ENCODE data around the gene ATPAF2. TPM values are rescaled to one million over a fixed set of nuclear protein-coding genes. Genes with fewer than 3 reads are reported as not detected.

Gene ATPAF2
- total RNA-seq (2014; rRNA removed; shearing (Covaris generic)): 13.3 and 14.0 TPM in 2 replicates

DNA sequence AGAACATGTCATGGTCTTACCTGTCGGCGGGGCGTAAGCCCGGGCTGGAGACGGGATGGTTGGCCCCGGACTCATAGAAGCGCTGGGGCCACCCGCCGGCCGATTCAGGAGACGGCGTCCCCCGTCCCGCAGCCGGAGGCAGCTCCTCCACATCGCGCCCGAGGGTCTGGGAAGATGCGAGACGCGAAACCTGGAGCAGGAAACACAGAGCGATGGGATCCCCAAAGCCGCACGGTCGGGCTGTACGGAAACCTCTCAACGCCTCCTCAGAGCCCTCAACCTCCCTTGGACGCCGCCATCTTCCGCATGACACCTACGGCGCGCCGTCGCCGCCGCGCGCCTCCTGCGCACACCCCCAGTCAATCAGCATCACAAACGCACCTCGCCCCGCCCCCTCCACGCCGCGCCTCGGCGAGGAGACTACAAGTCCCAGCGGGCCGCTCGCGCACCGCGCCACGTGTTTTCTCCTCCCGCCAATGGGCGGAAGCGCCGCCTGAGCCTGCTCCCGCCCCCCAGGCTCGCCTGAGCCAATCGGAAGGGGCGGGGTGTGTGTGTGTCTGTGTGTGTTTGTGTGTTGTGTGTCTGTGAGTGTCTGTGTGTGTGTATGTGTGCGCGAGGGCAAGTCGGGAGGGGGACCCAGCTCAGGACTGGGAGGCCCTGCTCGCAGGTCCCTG lies at the start of gene ATPAF2, which contains the start of gene GID4:
TSS of gene ATPAF2 (minus strand) at position 308 of the 674 bp plus-strand sequence. CDS start at position 153, 155 bp downstream.
TSS of gene GID4 (plus strand) at position 548 of the 674 bp plus-strand sequence. CDS start at position 605, 57 bp downstream.
- DNase-seq (ENCODE audit: low read depth): peak; percentile 97

DNA sequence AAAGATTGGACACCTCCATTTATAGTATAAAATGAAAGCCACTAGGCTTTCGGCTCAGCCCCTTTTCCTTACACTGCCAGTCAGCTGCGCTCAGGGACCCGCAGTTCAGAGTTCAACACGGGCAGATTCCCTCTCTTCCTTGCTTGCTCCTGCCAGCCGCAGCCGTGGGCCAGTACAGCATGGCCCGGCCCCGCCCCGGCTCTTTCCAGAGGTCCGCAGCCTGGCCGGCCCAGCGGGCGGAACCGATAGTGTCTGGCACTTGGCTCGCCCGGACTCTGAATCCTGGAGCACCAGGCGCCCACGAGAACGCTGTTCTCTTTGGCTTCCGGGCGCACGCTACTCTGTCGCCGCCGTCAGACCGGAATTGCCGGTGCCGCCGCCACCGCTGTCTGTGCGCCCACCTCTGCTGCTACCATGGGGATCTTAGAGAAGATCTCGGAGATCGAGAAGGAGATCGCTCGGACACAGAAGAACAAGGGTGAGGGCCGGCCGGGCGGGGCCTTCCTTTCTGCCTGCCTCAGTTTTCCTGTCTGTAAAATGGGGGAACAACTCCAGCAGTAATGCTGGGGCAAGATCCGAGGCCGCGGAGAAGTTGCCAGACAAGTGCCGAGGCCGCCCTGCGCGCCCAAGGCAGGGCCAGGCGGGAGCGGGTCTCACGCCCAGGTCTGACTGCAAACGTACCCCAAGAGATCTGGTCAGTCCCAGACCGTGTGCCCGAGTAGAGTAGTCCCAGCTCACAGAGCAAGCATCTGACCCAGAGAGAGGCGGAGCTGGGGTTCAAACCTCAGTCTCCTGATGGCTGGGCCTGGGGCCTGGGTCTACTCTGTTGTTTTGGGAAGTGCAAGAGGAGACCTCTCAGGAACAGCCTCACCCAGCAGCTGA lies 48.9 kb upstream of the ATPAF2 start, which contains the start of gene DRG2:
TSS of gene DRG2 (plus strand) at position 339 of the 882 bp plus-strand sequence. CDS start at position 415, 76 bp downstream.
- peak; percentile 88 for DNase-seq (ENCODE audit: low read depth)

DNA sequence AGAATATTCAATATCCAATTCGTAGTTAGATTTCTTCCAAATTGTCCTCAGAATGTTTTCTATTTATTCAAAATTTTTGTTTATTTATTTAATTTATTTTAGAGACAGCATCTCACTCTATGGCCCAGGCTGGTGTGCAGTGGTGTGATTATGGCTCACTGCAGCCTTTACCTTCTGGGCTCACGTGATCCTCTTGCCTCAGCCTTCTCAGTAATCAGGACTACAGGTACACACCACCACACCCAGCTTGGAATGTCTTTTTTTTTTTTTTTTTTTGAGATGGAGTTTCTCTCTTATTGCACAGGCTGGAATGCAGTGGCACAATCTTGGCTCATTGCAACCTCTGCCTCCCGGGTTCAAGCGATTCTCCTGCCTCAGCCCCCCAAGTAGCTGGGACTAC lies 45.3 kb upstream of the ATPAF2 start:
- no peak for DNase-seq (ENCODE audit: low read depth)

DNA sequence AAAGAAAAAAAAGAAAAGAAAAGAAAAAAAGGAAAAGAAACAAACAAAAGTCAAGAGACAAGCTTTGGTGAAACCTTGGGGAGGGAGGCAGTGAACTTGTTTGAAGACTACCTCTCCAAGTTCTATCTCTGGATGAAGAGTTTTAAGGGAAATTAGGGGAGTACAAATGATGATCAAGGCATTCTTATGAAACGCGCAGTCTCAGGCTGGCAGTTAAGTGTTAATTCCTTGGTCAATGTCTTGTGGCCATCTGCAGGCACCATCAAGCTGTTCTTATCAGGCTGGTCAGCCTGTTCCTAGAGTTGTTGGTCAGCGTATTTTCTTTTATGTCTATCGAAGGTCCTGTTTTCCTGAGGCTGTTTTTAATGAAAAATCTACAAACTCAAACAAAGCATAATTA lies 40.6 kb upstream of the ATPAF2 start:
- no peak for DNase-seq (ENCODE audit: low read depth)

DNA sequence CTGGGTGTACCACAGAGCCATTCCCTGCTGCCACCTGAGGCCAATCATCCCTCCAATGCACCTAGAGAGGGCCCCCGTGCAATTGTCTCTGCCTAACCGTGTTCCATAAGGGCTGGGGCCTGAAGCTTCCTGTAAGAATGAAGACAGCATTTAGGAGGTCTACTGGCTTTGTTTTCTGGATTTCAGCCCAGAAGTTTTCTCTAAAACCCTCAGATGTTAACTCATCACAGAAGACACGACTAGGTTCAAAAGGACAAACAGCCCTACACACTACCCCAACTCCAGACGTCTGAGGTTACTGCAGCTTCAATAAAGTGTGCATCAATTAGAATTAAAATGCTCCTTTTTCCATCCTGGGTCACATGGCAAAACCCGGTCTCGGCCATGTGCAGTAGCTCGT lies 38.0 kb upstream of the ATPAF2 start:
- no peak for DNase-seq (ENCODE audit: low read depth)

DNA sequence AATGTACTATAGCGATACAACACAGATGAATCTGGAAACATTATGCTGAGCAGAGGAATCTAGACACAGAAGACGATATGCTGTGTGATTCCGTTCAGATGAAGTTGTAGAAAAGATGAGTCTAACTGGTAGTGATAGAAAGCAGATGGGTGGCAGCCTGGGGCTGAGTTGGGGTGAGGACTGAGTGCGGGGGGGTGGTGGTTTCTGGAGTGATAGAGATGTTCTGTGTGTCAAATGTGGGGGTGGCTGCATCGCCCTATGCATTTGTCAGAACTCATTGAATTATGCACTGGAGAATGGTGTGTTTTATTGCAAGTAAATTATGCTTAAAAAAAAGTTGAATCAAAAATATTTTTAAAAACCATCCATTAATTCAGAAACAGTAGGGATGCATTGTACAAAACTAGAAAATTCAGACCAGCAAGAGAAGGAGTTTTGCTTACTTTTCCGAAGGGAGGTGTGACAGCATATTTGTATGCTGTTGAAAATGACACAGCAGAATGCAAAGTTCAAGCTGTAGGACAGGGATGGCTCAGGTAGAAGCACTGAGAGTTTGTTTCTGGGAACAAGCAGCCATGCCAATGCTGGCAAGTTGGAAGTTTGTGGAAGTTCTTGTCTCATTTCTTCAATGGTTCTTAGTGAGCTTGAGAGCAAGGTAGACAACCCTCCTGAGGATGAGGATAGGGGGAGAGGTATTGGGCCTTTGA lies 35.8 kb upstream of the ATPAF2 start:
- no peak for DNase-seq (ENCODE audit: low read depth)

DNA sequence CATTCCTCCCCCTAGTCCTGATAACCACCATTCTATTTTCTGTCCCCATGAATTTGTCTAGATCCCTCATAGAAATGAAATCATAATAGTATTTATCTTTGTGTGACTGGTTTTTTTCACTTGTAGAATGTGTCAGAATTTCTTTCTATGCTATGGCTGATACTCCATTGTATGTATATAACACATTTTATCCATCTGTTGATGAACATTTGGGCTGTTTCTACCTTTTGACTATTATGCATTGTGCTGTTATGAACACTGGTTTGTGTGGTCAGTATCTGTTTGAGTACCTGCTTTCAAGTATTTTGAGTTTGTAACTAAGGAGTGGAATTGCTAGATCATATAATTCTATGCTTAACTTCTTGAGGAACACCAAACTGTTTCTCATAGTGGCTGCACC lies 32.8 kb upstream of the ATPAF2 start:
- DNase-seq (ENCODE audit: low read depth): no peak

DNA sequence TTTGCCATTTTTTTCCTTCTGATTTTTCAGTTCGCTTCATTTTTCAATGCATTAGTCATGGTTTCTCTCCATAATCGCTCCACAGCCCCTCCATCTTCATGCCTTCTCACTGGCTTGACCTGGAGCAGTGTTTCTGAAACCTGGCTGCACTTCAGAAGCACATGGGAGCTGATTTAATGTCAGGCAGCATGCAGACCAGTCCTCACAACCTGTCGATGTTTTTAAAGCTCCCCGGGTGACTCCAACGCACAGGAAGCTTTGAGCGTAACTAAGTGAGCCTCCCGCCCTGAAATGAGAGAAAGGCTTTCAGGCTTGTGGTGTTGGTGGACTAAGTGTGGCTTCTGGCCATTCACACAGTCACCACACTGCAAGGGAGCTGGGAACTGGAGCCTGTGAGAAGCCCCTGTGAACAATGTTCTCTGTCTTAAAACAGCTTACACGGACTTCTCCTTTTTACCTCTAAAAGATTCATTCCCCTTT lies 31.9 kb upstream of the ATPAF2 start:
- DNase-seq (ENCODE audit: low read depth): peak; percentile 57

DNA sequence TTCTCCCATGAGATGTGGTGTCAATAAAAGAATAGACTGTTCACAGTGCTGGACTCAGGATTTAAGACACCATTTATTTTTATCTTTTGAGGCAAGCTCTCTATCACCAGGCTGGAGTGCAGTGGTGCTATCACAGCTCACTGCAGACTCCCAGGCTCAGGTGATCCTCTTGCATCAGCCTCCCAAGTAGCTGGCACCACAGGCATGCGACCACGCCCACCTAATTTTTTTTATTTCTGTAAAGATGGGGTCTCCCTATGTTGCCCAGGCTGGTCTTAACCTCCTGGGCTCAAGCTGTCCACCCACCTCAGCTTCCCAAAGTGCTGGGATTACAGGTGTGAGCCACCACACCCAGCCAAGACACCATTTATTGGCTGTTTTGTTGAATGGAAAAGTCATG lies 30.1 kb upstream of the ATPAF2 start:
- DNase-seq (ENCODE audit: low read depth): no peak

DNA sequence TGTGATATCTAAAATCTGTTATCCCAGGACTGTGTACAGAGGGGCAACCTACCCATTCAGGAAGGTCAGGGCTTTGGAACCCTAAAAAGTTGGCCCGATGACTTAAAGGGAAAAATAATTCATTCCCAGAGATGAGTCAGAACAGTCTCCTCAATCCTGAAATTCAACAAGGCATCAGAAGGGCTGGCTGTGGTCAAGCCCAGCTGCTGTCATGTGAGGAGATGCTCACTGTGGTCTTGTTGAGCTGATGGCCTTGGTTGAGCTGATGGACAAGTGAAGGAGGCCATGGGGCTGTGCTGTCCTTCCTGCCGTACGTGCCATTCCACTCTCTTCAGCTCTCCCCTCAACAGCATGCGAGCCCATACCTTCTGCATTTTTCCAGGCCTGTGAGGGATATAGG lies 27.9 kb upstream of the ATPAF2 start:
- DNase-seq (ENCODE audit: low read depth): no peak

DNA sequence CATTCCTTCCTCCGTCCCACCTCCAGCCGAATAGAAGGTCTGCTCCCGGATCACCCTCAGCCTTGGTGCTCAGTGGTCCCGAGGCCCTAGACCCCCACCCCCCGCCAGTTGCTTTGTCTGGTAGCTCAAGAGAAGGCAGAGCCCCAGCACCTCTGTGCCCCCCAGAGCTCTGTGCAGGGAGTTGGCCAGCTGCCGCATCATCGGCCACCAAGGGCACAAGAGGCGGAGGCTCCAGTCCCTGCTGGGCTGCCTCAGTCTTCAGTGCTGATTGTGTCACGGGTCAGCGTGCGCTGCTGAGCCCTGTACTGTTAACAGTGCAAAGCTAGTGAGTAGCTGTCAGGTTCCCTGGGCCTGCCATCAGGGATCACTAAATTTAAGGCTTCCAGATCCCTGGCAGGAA lies 26.6 kb upstream of the ATPAF2 start:
- no peak for DNase-seq (ENCODE audit: low read depth)

DNA sequence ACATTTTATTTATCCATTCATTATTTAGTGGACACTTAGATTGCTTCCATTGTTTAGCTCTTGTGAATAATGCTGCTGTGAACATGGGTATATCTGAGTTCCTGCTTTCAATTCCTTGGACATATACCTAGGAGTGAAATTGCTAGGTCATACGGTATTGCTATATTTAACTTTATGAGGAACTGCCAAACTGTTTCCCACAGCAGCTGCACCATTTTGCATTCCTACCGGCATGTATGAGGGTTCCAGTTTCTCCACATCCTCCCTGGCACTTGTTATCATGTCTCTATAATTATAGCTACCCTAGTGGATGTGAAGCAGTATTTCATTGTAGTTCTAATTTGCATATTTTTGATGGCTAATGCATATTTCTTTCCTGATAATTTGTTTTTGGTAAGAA lies 25.1 kb upstream of the ATPAF2 start:
- no peak for DNase-seq (ENCODE audit: low read depth)

DNA sequence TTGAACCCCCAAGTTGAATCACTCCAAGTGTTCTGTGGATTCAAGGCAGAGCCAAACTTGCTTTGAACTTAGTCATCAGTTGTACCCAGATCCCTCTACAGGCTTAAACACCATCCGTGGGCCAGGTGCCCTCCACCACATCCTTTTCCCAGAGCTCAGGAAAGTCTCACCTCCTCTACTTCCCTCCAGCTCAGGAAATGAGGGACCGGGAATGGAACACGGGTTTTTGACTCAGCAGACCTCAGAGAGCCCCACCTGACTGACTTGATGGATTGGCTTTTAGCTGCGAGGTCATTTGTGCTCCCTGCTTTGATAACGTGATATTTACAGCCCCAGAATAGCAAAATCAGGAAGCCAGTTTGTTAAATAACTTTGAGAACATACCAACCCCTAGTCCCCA lies 20.3 kb upstream of the ATPAF2 start:
- no peak for DNase-seq (ENCODE audit: low read depth)

DNA sequence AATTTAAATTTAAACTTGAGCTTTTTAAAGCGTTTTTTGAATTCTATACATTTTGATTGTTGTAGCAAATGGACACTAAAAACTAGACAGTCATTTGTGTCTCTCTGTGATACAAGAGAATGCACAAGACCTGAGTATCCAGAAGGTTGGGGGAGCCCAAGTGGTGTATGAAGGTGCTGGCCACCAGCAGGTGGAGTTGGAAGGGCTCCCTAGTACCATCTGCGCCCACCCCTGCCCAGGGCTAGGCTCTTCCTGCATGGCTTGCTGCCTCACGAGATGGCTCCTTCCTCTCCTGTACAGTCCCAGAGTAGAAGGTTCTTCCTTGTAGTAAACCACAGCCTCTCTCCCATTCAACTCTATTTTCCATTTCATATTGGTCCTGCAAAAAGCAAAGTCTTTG lies 17.2 kb upstream of the ATPAF2 start:
- DNase-seq (ENCODE audit: low read depth): no peak

DNA sequence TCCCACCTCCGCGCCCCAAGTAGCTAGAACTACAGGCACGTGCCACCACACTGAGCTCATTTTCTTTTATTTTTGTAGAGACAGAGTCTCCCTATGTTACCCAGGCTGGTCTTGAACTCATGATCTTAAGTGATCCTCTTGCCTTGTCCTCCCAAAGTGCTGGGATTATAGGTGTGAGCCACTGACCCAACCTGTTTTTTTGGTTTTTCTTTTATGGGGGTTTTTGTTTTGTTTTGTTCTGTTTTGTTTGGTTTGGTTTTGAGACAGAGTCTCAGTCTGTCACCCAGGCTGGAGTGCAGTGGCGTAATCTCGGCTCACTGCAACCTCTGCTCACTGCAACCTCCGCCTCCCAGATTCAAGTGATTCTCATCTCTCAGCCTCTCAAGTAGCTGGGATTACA lies 16.6 kb upstream of the ATPAF2 start:
- DNase-seq (ENCODE audit: low read depth): no peak

DNA sequence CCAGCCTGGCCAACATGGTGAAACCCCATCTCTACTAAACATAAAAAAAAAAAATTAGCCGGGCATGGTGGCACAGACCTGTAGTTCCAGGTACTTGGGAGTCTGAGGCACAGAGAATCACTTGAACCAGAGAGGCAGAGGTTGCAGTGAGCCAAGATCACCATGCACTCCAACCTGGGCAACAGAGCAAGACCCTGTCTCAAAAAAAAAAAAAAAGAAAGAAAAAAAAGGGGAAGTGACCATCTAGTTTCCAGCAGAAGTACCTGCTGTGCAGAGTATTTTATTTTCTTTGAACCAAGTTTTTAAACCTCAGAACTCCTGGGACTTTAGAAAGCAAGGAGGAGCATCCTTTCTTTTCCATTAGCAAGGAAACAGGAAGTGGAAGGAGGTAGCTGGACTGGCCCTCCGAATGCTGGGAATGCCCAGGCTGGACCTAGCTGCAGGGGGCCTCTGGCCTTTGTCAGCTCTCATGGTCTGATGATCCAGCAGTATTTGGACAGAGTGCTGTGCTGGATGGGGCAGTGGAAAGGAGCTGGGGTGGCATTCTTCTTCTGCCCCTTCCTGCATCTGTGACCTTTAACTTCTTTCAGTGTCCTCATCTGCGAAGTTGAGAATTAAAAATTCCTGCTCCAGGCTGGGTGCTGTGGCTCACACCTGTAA lies 6.9 kb upstream of the ATPAF2 start:
- no peak for DNase-seq (ENCODE audit: low read depth)

DNA sequence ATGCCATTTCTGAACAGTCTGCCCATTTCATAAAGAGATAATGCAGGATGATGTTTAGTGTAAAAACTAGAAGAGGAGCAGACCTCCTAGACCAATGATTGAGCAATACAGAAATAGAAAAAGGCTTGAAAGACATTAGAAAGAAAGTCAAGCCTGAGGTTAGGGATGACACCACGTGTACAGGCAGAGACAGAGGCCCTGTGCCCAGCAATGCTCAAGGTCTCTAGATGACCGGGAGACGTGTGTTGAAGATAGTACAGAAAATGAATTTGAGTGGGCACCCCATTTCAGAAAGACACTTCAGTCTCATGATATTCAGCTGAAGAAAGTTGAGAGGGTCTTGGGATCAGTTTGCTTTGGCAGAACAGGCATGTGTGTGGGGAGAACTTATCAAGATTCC lies 5.6 kb upstream of the ATPAF2 start:
- no peak for DNase-seq (ENCODE audit: low read depth)

DNA sequence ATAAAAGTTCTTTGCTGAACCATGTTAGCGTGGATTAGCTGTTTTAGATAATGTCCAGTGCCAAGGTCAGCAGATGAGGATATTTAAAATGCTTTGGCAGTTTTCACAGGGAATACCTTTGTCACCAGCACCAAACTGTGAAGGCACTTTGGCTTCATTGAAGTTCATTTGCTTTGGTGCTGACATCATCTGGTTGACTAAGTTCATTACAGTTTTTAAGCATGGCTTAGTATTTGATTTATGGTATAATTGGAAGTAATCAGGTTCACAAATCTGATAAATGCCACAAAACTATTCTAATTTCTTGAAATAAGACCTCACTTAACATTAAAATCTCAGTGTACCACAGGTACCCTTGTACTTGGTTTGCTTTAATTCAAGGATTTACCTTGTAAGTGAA lies 4.5 kb upstream of the ATPAF2 start:
- DNase-seq (ENCODE audit: low read depth): no peak

DNA sequence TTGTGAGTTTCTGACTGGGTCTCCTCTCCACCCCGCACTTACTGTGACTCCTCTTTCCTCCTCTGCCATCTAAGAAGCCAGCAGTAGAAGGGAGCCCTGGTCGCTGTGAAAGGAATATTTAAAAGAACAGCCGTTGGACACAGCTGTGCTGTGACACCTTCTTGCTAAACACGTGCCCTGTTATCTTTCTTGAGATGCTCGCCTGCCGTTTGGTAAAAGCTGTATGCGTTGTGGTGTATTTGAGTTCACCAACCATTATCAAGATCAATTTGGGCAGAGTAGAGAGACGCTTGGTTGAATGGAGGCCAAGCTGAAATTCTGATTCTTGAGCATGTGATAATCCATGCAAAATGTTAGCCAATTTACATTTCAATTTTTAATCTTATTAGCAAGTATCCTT lies 4.0 kb upstream of the ATPAF2 start:
- DNase-seq (ENCODE audit: low read depth): no peak

DNA sequence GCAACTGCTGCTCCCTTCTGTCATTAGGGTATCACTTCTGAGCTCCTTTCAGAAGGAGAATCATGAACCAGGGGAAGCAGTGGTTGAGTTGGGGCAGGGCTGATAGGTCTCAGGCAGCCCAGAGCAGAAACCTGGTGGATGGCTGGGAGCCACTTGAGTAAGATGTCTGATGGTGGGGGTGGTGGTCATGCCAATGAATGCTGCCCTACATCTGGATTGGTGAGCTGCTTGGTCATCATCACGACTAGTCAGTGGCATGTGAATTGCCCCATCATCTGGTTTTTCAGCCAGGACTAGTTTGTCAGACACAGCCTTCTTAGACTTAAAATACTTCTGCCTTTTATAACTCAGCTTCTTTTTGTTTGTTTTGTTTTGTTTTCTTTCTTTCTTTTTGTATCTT lies 2.8 kb upstream of the ATPAF2 start:
- DNase-seq (ENCODE audit: low read depth): peak; percentile 26

DNA sequence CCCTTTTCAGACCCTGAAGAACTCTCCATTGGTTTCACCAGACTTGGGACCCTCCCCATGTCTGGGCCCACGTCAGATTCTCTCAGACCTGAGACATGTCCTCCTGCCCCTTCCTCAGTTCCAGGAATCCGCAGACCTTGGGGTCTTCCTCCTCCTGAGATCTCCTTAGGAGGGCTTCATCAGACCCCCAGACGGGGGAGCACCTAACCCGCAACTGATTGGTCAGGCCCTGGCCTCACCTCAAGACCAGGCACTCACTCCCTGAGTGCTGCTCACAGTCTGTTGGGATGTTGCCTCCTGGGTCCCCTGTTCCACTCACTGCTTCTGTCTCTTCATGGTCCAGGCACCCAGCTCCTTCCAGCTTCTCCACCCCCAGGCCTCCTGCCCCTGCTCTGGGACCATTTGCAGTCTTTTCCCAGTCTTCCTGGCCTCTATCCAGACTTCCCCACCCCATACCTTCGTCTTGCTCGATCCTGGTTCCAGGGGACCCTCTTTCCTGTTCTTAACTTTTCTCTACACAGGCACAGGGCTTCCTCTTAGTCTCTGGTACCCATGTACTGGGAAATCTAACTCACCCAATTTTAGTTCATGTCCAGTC lies 1.4 kb upstream of the ATPAF2 start:
- no peak for DNase-seq (ENCODE audit: low read depth)
